PFSK-1 (cell line): ENCODE data around the gene EWSR1.

ENCODE experiments used
- POLR2AphosphoS5 ChIP-seq: IDR thresholded peaks from 2 replicates; pipeline ENCODE4 v1.6.1; 2012; ENCODE audit warnings: low read depth, mild to moderate bottlenecking, control low read depth, low read length, moderate library complexity
- REST ChIP-seq, 2 experiments: IDR thresholded peaks; 2 replicates each; pipeline versions ENCODE4 v1.6.1 to v1.8.0; 2011 to 2012; ENCODE audit warnings: low read depth in 2 of 2, low read length in 2 of 2, control low read depth in 1 of 2, inconsistent platforms in 1 of 2, mild to moderate bottlenecking in 1 of 2, moderate library complexity in 1 of 2; ENCODE audit not compliant: insufficient read depth in 1 of 2
- TAF1 ChIP-seq: IDR thresholded peaks from 2 replicates; pipeline ENCODE4 v1.6.1; 2012; ENCODE audit warnings: low read length, control low read depth, borderline replicate concordance; ENCODE audit not compliant: insufficient read depth

DNA sequence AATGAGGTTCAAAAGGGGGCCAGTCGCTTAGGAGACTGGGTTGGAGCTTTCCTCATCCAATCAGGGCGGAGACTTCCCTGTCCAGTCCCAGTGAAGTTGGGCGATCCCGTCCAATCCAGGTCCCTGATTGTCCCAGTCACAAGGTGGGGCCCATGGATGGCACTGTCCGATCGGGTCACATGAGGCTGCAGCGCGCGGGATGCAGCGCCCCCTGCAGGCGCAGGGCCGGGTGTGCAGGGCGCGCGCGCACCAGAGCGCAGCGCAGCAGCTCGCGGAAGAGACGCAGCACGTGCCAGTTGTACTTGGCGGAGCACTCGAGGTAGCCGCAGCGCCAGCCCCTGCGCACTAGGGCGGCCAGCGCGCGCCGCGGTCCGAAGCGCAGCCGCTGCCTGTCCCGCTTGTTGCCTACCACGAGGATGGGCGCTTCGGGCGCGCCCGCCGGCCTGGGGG, 45.1 kb downstream of the EWSR1 start:
- TF ChIP-seq POLR2AphosphoS5 (no peak), REST (IDR thresholded peaks at IDR 0.05; ENCODE audit: insufficient read depth in 1 of 2, low read depth in 2 of 2, low read length in 2 of 2) (no peak), TAF1 (no peak)
